H9 (cell line): ENCODE data around the gene ADRA2A. TPM values are rescaled to one million over a fixed set of nuclear protein-coding genes. Genes with fewer than 3 reads are reported as not detected.

Experiments used
- DNase-seq: peaks from one replicate; pipeline ENCODE4 v3.0.0-alpha.2; 2017
- H2AFZ ChIP-seq: one replicate; pipeline ENCODE4 v1.6.1; 2013; ENCODE audit warnings: mild to moderate bottlenecking, low read length, control low read depth, moderate library complexity
- H2AK5ac ChIP-seq: 2 replicates; pipeline ENCODE4 v1.6.1; 2013; ENCODE audit warnings: low read length, control low read depth, mixed read lengths; ENCODE audit not compliant: insufficient read length
- H2BK120ac ChIP-seq: one replicate; pipeline ENCODE4 v1.6.1; 2013; ENCODE audit warnings: low read depth, mild to moderate bottlenecking, low read length, control low read depth, inconsistent platforms; ENCODE audit not compliant: poor library complexity, severe bottlenecking
- H2BK12ac ChIP-seq: 2 replicates; pipeline ENCODE4 v1.6.1; 2013; ENCODE audit warnings: low read length, control low read depth, mixed read lengths, low read depth; ENCODE audit not compliant: insufficient read length
- H2BK15ac ChIP-seq: 2 replicates; pipeline ENCODE4 v1.6.1; 2013; ENCODE audit warnings: low read depth, low read length, control low read depth
- H2BK20ac ChIP-seq: one replicate; pipeline ENCODE4 v1.6.1; 2013; ENCODE audit warnings: low read depth, mild to moderate bottlenecking, low read length, control low read depth, inconsistent platforms; ENCODE audit not compliant: poor library complexity, severe bottlenecking
- H2BK5ac ChIP-seq: 2 replicates; pipeline ENCODE4 v1.6.1; 2013; ENCODE audit warnings: low read length, control low read depth, mixed read lengths; ENCODE audit not compliant: insufficient read length
- H3K14ac ChIP-seq: 2 replicates; pipeline ENCODE4 v1.6.1; 2013; ENCODE audit warnings: low read length, control low read depth; ENCODE audit not compliant: insufficient read depth
- H3K18ac ChIP-seq: 2 replicates; pipeline ENCODE4 v1.6.1; 2013; ENCODE audit warnings: low read depth, mild to moderate bottlenecking, mixed read lengths, low read length, control low read depth; ENCODE audit not compliant: insufficient read length
- H3K23ac ChIP-seq: 2 replicates; pipeline ENCODE4 v1.6.1; 2013; ENCODE audit warnings: low read length, control low read depth, mixed read lengths, low read depth; ENCODE audit not compliant: insufficient read length
- H3K23me2 ChIP-seq: 2 replicates; pipeline ENCODE4 v1.6.1; 2013; ENCODE audit warnings: low read depth, mild to moderate bottlenecking, mixed read lengths, low read length, control low read depth; ENCODE audit not compliant: insufficient read length, poor library complexity, severe bottlenecking
- H3K27ac ChIP-seq: 2 replicates; pipeline ENCODE4 v1.5.1; 2013; ENCODE audit warnings: low read length, control low read depth, mixed read lengths, low read depth; ENCODE audit not compliant: insufficient read length
- H3K27me3 ChIP-seq: 2 replicates; pipeline ENCODE4 v1.6.1; 2013; ENCODE audit warnings: low read length, control low read depth, inconsistent platforms; ENCODE audit not compliant: insufficient read depth
- H3K4ac ChIP-seq: 2 replicates; pipeline ENCODE4 v1.6.1; 2013; ENCODE audit warnings: low read depth, mild to moderate bottlenecking, control low read depth, inconsistent platforms, low read length, moderate library complexity
- H3K4me1 ChIP-seq: 2 replicates; pipeline ENCODE4 v1.6.1; 2013; ENCODE audit warnings: low read length, control low read depth, inconsistent platforms; ENCODE audit not compliant: insufficient read depth
- H3K4me2 ChIP-seq: 2 replicates; pipeline ENCODE4 v1.6.1; 2013; ENCODE audit warnings: low read length, control low read depth, mixed read lengths; ENCODE audit not compliant: insufficient read length, insufficient read depth
- H3K56ac ChIP-seq: 2 replicates; pipeline ENCODE4 v1.6.1; 2013; ENCODE audit warnings: low read depth, mild to moderate bottlenecking, mixed read lengths, low read length, control low read depth; ENCODE audit not compliant: insufficient read length
- H3K79me1 ChIP-seq: 2 replicates; pipeline ENCODE4 v1.6.1; 2013; ENCODE audit warnings: low read depth, mild to moderate bottlenecking, moderate library complexity, low read length, control low read depth, inconsistent platforms; ENCODE audit not compliant: insufficient read depth, poor library complexity, severe bottlenecking
- H3K79me2 ChIP-seq: 2 replicates; pipeline ENCODE4 v1.6.1; 2013; ENCODE audit warnings: low read length, control low read depth, inconsistent platforms; ENCODE audit not compliant: insufficient read depth
- H3K9ac ChIP-seq: 2 replicates; pipeline ENCODE4 v1.6.1; 2013; ENCODE audit warnings: low read length, control low read depth, mixed read lengths; ENCODE audit not compliant: insufficient read length; ENCODE audit errors: extremely low read depth
- H3K9me3 ChIP-seq: one replicate; pipeline ENCODE4 v1.6.1; 2013; ENCODE audit warnings: low read depth, low read length, inconsistent platforms; ENCODE audit not compliant: control insufficient read depth
- H3T11ph ChIP-seq: one replicate; pipeline ENCODE4 v1.6.1; 2013; ENCODE audit warnings: mild to moderate bottlenecking, low read length, control low read depth, inconsistent platforms
- H4K20me1 ChIP-seq: one replicate; pipeline ENCODE4 v1.6.1; 2013; ENCODE audit not compliant: control insufficient read depth, insufficient read length, insufficient read depth
- H4K5ac ChIP-seq: 2 replicates; pipeline ENCODE4 v1.6.1; 2013; ENCODE audit warnings: low read depth, mild to moderate bottlenecking, mixed read lengths, low read length, control low read depth; ENCODE audit not compliant: insufficient read length
- H4K8ac ChIP-seq: replicated peaks from 2 replicates; pipeline ENCODE4 v1.6.1; 2013; ENCODE audit warnings: low read length, control low read depth, mixed read lengths, low read depth; ENCODE audit not compliant: insufficient read length
- H4K91ac ChIP-seq: 2 replicates; pipeline ENCODE4 v1.6.1; 2013; ENCODE audit warnings: low read depth, mild to moderate bottlenecking, moderate library complexity, mixed read lengths, low read length, control low read depth; ENCODE audit not compliant: insufficient read length
- H3K27ac Mint-ChIP-seq, 3 experiments: 2 replicates in 2 of 3; 3 replicates in 1 of 3; pipeline ENCODE4 v1.8.0; 2020 to 2021; ENCODE audit warnings: mixed read lengths in 3 of 3, mild to moderate bottlenecking in 1 of 3, moderate library complexity in 1 of 3
- H3K27me3 Mint-ChIP-seq: 2 replicates; pipeline ENCODE4 v1.8.0; 2021; ENCODE audit warnings: low read depth, mild to moderate bottlenecking, moderate library complexity, mixed read lengths
- H3K36me3 Mint-ChIP-seq, 3 experiments: 2 replicates in 2 of 3; 3 replicates in 1 of 3; pipeline ENCODE4 v1.8.0; 2020 to 2021; ENCODE audit warnings: low read depth in 3 of 3, mixed read lengths in 3 of 3; ENCODE audit not compliant: insufficient read depth in 1 of 3
- H3K4me1 Mint-ChIP-seq, 2 experiments: 2 replicates each; pipeline ENCODE4 v1.8.0; 2020; ENCODE audit warnings: mixed read lengths in 2 of 2
- H3K4me3 Mint-ChIP-seq, 2 experiments: 2 replicates in 1 of 2; 3 replicates in 1 of 2; pipeline ENCODE4 v1.8.0; 2020 to 2021; ENCODE audit warnings: mild to moderate bottlenecking in 2 of 2, mixed read lengths in 2 of 2, moderate library complexity in 1 of 2
- H3K9me3 Mint-ChIP-seq, 2 experiments: 2 replicates in 1 of 2; 3 replicates in 1 of 2; pipeline ENCODE4 v1.8.0; 2020; ENCODE audit warnings: mild to moderate bottlenecking in 2 of 2, mixed read lengths in 2 of 2, moderate library complexity in 1 of 2
- WGBS: extraction: QIAGEN DNeasy Blood & Tissue Kit; methylation state at CpG from one replicate; pipeline ENCODE4 v1.1.7; 2013; ENCODE audit warnings: missing lambda C conversion rate, low lambda C conversion rate, mixed read lengths; ENCODE audit not compliant: insufficient read length; ENCODE audit errors: extremely low coverage; 5-methylcytosine and 5-hydroxymethylcytosine counted together
- total RNA-seq: library from RNA; stranded (reverse); gene quantifications from 2 replicates; pipeline ENCODE4 v1.2.1, GENCODE V29; 2021
- TF ChIP-seq, protein P1 (sequence below): fragments of 200-600 bp; sonication (generic); conservative IDR thresholded peaks from 3 replicates; pipeline ENCODE4 v1.8.0; 2021; ENCODE audit warnings: antibody characterized with exemption, mild to moderate bottlenecking

ADRA2A gene
- total RNA-seq, 1 experiment from 2014 or later: 1.4 TPM

GRCh38 chr10:111117528-111118277 lies 40.9 kb downstream of the ADRA2A start:
- TF ChIP-seq, protein P1, sequence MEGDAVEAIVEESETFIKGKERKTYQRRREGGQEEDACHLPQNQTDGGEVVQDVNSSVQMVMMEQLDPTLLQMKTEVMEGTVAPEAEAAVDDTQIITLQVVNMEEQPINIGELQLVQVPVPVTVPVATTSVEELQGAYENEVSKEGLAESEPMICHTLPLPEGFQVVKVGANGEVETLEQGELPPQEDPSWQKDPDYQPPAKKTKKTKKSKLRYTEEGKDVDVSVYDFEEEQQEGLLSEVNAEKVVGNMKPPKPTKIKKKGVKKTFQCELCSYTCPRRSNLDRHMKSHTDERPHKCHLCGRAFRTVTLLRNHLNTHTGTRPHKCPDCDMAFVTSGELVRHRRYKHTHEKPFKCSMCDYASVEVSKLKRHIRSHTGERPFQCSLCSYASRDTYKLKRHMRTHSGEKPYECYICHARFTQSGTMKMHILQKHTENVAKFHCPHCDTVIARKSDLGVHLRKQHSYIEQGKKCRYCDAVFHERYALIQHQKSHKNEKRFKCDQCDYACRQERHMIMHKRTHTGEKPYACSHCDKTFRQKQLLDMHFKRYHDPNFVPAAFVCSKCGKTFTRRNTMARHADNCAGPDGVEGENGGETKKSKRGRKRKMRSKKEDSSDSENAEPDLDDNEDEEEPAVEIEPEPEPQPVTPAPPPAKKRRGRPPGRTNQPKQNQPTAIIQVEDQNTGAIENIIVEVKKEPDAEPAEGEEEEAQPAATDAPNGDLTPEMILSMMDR: no peak
- no peaks in the 10 kb centered on the region for H3K9me3 ChIP-seq
- no peak overlapping the region for H3K23ac ChIP-seq
- no peaks in the 10 kb centered on the region for H3K27me3 ChIP-seq
- no peak overlapping the region for H3K4me3 Mint-ChIP-seq
- H3K36me3 Mint-ChIP-seq: no peaks in the 10 kb centered on the region
- H3K27ac Mint-ChIP-seq: no peak overlapping the region
- H3K79me1 ChIP-seq: no peaks in the 10 kb centered on the region
- no peak overlapping the region for H2AFZ ChIP-seq
- no peaks in the 10 kb centered on the region for H3K23me2 ChIP-seq
- H3K56ac ChIP-seq: no peak overlapping the region
- no peak overlapping the region for H3K4ac ChIP-seq
- H3K9ac ChIP-seq: no peak overlapping the region
- no peaks in the 10 kb centered on the region for H4K20me1 ChIP-seq
- H3K18ac ChIP-seq: no peak overlapping the region
- H3K9me3 Mint-ChIP-seq: no peaks in the 10 kb centered on the region
- no peak overlapping the region for H4K91ac ChIP-seq
- no peak overlapping the region for H2BK120ac ChIP-seq
- no peak overlapping the region for H2BK12ac ChIP-seq
- no peak overlapping the region for H2BK5ac ChIP-seq
- WGBS: no CpG with 5 or more reads among the region's 8 CpGs
- H3K14ac ChIP-seq: no peak overlapping the region
- H3K4me2 ChIP-seq: no peak overlapping the region
- DNase-seq: peak; percentile 15
- H4K8ac ChIP-seq: no peak overlapping the region
- H2BK20ac ChIP-seq: no peak overlapping the region
- H3K27ac ChIP-seq: no peak overlapping the region
- no peaks in the 10 kb centered on the region for H3K79me2 ChIP-seq
- H3K27me3 Mint-ChIP-seq: peaks cover 4% of the 10 kb centered on the region; the same call in 1 of the 2 replicates
- no peak overlapping the region for H3T11ph ChIP-seq
- no peak overlapping the region for H2BK15ac ChIP-seq
- no peak overlapping the region for H2AK5ac ChIP-seq
- no peaks in the 10 kb centered on the region for H3K4me1 ChIP-seq
- no peak overlapping the region for H4K5ac ChIP-seq
- H3K4me1 Mint-ChIP-seq: no peaks in the 10 kb centered on the region
